Pancreas (tissue), 10 donors: Measurements from ENCODE around the gene PEX26. TPM values are rescaled to one million over a fixed set of nuclear protein-coding genes. Genes with fewer than 3 reads are reported as not detected.
"Not testable (repeated sequence)": the region's sequence is repeated elsewhere in the genome, so short reads cannot be mapped to it uniquely, and the experiment has no call there.

Experiments
- ATAC-seq, 4 donors: fragments of 200-7000 bp; cut with Tn5 transposase; one replicate each; pipeline versions ENCODE4 v1.8.0 to v1.9.1; 2020; ENCODE audit warnings: mild to moderate bottlenecking in 4 of 4, moderate library complexity in 4 of 4
- DNase-seq, 6 donors: peaks; one replicate each; pipeline ENCODE4 v3.0.0-alpha.2; 2020
- FAIRE-seq: peaks from 2 replicates; lab custom pipeline; 2012; peaks lifted over from hg19 to GRCh38; lab: Jason Lieb, UNC
- H3K27ac ChIP-seq, 4 donors: fragments of 200-600 bp; sonication (generic); 1 replicate in 3 of 4; 2 replicates in 1 of 4; pipeline versions ENCODE4 v1.5.0 to v1.8.0; 2020
- H3K27me3 ChIP-seq, 4 donors: fragments of 200-600 bp; one replicate each; pipeline ENCODE4 v1.8.0; 2021
- H3K36me3 ChIP-seq, 3 donors: fragments of 200-600 bp; sonication (generic) in 1 of 3; one replicate each; pipeline versions ENCODE4 v1.5.0 to v1.8.0; 2020 to 2021
- H3K4me1 ChIP-seq, 3 donors: fragments of 200-600 bp; one replicate each; pipeline ENCODE4 v1.8.0; 2021
- H3K4me3 ChIP-seq, 4 donors: fragments of 200-600 bp; sonication (generic) in 2 of 4; one replicate each; pipeline versions ENCODE4 v1.5.0 to v1.8.0; 2020 to 2021
- H3K9me3 ChIP-seq, 4 donors: fragments of 200-600 bp; one replicate each; pipeline ENCODE4 v1.8.0; 2021
- CTCF ChIP-seq, 4 donors: fragments of 200-600 bp; sonication (generic) in 3 of 4; IDR thresholded peaks; one replicate each; pipeline versions ENCODE4 v1.5.0 to v1.8.0; 2021; ENCODE audit warnings: antibody characterized with exemption in 4 of 4
- WGBS, 2 donors: extraction: QIAGEN DNeasy Blood & Tissue Kit; methylation state at CpG; one replicate each; pipeline ENCODE4 v1.1.7; 2013; 5-methylcytosine and 5-hydroxymethylcytosine counted together
- intact Hi-C, 3 donors: fragments of 100-400 bp; cut with DNase I; formaldehyde crosslinking; loops; one replicate each; pipeline versions ENCODE4 v1.11.1 to v1.14.2; 2022
- polyA plus RNA-seq, 2 donors: library from polyadenylated mRNA; stranded (reverse); fragments of 200-250 nt; gene quantifications; one replicate each; pipeline ENCODE4 v1.2.3, GENCODE V29; 2013
- total RNA-seq, 6 donors: library from RNA; stranded (reverse); fragmentation: NEBNext Ultra II Directional in 4 of 6; extraction: Animal tissue kit (Norgen Biotek cat#: 25700) in 4 of 6; gene quantifications; one replicate each; pipeline versions ENCODE4 v1.2.1 to v1.2.4, GENCODE V29; 2021 to 2023
- donor health status: healthy with polysubstance abuse.
- donor health status: DM: no; HTN: no; CAD: no; lungs with moderate emphysema.
- donor health status: DM: no; HTN: no; CAD: no.
- donor health status: control.
- donor health status: control.
- donor health status: Bipolar disorder and iron deficiency.
- donor health status: DM: yes; HTN: yes; CAD: no.
- donor health status: DM: no; HTN: no; CAD: no.
- donor health status: DM: no; HTN: no; CAD: no.
- donor health status: DM: yes; HTN: yes; CAD: no.

The PEX26 gene
- total and polyA plus RNA-seq, 8 donors, result 9.3 to 26.5 (median 14.3) TPM

DNA sequence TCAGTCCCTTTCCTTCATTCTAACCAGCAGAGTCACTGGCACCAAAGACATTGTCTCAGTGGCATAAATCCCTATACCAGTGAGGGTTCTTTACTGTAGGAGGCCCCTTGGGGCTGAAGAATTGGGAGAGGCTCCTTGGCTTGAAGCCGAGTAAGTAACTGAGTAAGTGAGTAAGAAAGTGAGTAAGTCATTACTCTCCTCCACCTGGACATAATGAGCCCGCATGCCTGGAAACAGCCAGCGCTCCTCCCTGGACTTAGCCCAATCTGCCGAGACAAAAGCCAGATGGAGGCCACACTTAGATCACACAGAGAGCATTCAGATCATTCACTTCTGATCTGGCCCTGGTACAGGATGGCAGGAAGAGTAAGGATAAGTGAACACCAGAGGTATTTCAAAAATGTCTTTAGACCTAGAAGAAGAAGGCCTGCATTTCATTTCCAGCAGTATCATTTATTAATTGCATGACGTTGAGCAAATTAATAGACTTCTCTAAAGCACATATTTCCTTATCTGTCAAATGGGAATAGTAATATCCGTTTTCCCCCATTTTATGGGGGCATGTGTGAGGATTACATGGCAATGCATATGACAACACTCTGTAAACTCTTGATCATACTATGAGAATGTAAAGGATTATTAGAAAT lies 45.2 kb upstream of the PEX26 start:
- ATAC-seq (peak in 2 of 4 donors; percentile 27 to 42), FAIRE-seq (no peak), DNase-seq (no peak)
- 46 to 49% methylated on average over 6 of the region's 6 CpGs for WGBS, 2 donors
- Histone ChIP-seq H3K9me3 (no peaks in the 10 kb centered on the region), H3K4me3 (no peak overlapping the region), H3K27ac (peak overlapping the region in 1 of 4 donors; percentile 40), H3K4me1 (no peaks in the 10 kb centered on the region), H3K27me3 (no peaks in the 10 kb centered on the region), H3K36me3 (no peaks in the 10 kb centered on the region)
- intact Hi-C loops, result no loop called here
- no peak for TF ChIP-seq CTCF (IDR thresholded peaks at IDR 0.05)

GRCh38 chr22:18033204-18033998 lies 44.4 kb upstream of the PEX26 start:
- 81 to 87% methylated on average over 6 of the region's 6 CpGs for WGBS, 2 donors

GRCh38 chr22:18034076-18034475 lies 43.7 kb upstream of the PEX26 start:
- H3K27me3 ChIP-seq, result no peaks in the 10 kb centered on the region
- H3K27ac ChIP-seq, result no peak overlapping the region
- no peak for TF ChIP-seq CTCF (IDR thresholded peaks at IDR 0.05)
- 89% methylated on average over 3 of the region's 3 CpGs for WGBS, 2 donors
- intact Hi-C loops, result no loop called here
- no peaks in the 10 kb centered on the region for H3K9me3 ChIP-seq
- ATAC-seq (no peak), FAIRE-seq (no peak), DNase-seq (no peak)
- H3K4me1 ChIP-seq, result no peaks in the 10 kb centered on the region
- no peaks in the 10 kb centered on the region for H3K36me3 ChIP-seq
- H3K4me3 ChIP-seq, result no peak overlapping the region

More at GRCh38 chr22:18033204-18033998, 44.4 kb upstream of the PEX26 start:
- Histone ChIP-seq H3K36me3 (no peaks in the 10 kb centered on the region), H3K27ac (no peak overlapping the region), H3K4me3 (no peak overlapping the region), H3K27me3 (no peaks in the 10 kb centered on the region), H3K4me1 (no peaks in the 10 kb centered on the region), H3K9me3 (no peaks in the 10 kb centered on the region)
- ATAC-seq (no peak), DNase-seq (no peak), FAIRE-seq (no peak)
- TF ChIP-seq CTCF (IDR thresholded peaks at IDR 0.05), result no peak
- intact Hi-C loops, result no loop called here

DNA sequence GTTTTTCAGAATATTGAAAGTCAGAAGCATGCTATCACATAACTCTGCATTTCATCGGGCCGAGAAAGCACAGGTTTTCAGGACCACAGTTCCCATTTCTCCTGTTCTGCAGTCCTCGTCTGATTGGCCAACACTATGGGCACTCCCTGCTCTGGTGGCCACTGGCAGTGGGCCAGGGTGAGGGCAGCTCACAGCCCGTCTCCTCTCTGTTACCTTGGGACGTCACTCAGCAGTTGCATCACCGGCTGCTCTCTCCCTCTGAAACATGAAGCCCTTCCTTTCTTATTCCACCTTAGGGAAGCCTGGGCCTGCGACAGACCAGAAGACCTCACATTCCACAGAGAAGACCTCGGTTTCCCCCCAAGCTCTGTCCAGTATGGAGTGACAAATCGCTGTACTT lies 42.0 kb upstream of the PEX26 start:
- H3K4me3 ChIP-seq, result no peak overlapping the region
- no peaks in the 10 kb centered on the region for H3K27me3 ChIP-seq
- WGBS, 2 donors, result 34% methylated on average over 9 of the region's 9 CpGs
- intact Hi-C loops, result no loop called here
- no peaks in the 10 kb centered on the region for H3K36me3 ChIP-seq
- FAIRE-seq (no peak), ATAC-seq (peak; percentile 60 to 79 (median 72)), DNase-seq (peak in 5 of 6 donors; percentile 21 to 79 (median 57))
- TF ChIP-seq CTCF (IDR thresholded peaks at IDR 0.05), result no peak
- no peaks in the 10 kb centered on the region for H3K4me1 ChIP-seq
- H3K27ac ChIP-seq, result peak overlapping the region in 1 of 4 donors; percentile 25
- H3K9me3 ChIP-seq, result no peaks in the 10 kb centered on the region

DNA sequence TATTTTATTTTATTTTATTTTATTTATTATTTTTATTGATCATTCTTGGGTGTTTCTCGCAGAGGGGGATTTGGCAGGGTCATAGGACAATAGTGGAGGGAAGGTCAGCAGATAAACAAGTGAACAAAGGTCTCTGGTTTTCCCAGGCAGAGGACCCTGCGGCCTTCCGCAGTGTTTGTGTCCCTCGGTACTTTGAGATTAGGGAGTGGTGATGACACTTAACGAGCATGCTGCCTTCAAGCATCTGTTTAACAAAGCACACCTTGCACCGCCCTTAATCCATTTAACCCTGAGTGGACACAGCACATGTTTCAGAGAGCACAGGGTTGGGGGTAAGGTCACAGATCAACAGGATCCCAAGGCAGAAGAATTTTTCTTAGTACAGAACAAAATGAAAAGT lies 36.9 kb upstream of the PEX26 start:
- H3K4me3 ChIP-seq, H3K27me3 ChIP-seq, intact Hi-C loops, DNase-seq, FAIRE-seq, H3K9me3 ChIP-seq, H3K27ac ChIP-seq, H3K36me3 ChIP-seq, ATAC-seq: not testable (repeated sequence)
- WGBS, 2 donors, result 88 to 89% methylated on average over 6 of the region's 6 CpGs
- H3K4me1 ChIP-seq, result peaks cover 4 to 20% (median 16%) of the 10 kb centered on the region in 3 donors
